HEK293 (cell line): ENCODE measurements around the gene EML6.

Experiments
- CTCF ChIA-PET: fragments of 350-600 bp; formaldehyde crosslinking; extraction: SDS; loops from one replicate; lab custom pipeline; 2021; ENCODE audit warnings: antibody characterized with exemption; lab: Yijun Ruan, JAX
- POLR2A ChIA-PET: fragments of 300-600 bp; formaldehyde crosslinking; extraction: SDS; loops from one replicate; lab custom pipeline; 2020; ENCODE audit warnings: antibody characterized with exemption, inconsistent platforms; lab: Yijun Ruan, JAX
- H3K27ac ChIP-seq: fragments of 200-500 bp; sonication (Bioruptor generic); 2 replicates; pipeline ENCODE4 v1.5.1; 2014; ENCODE audit warnings: low read depth, low read length, control low read depth, inconsistent platforms; ENCODE audit errors: extremely low read depth
- H3K36me3 ChIP-seq, 2 experiments: fragments of 200-500 bp in 1 of 2; sonication (Bioruptor generic) in 1 of 2; 1 replicate in 1 of 2; 2 replicates in 1 of 2; pipeline ENCODE4 v1.5.1; 2014 to 2017; ENCODE audit warnings: inconsistent platforms in 2 of 2, low read length in 2 of 2; ENCODE audit not compliant: control insufficient read depth in 2 of 2, insufficient read depth in 1 of 2
- H3K4me1 ChIP-seq: fragments of 200-500 bp; sonication (Bioruptor generic); 2 replicates; pipeline ENCODE4 v1.5.1; 2014; ENCODE audit warnings: mild to moderate bottlenecking, low read length, inconsistent platforms; ENCODE audit not compliant: control insufficient read depth, insufficient read depth
- H3K4me3 ChIP-seq: 2 replicates; pipeline ENCODE4 v1.5.1; 2011; ENCODE audit warnings: low read depth, mild to moderate bottlenecking, control low read depth, low read length, moderate library complexity
- H3K9me3 ChIP-seq: fragments of 200-500 bp; sonication (Bioruptor generic); 2 replicates; pipeline ENCODE4 v1.5.1; 2014; ENCODE audit warnings: low read depth, low read length, inconsistent platforms; ENCODE audit not compliant: control insufficient read depth, insufficient read depth
- KLF8 ChIP-seq: fragments of 450-650 bp; formaldehyde crosslinking; IDR thresholded peaks from 2 replicates; pipeline ENCODE4 v1.5.1; 2016; ENCODE audit warnings: missing biosample characterization, missing genetic modification characterization
- SP3 ChIP-seq: fragments of 450-650 bp; formaldehyde crosslinking; IDR thresholded peaks from 2 replicates; pipeline ENCODE4 v1.5.1; 2016; ENCODE audit warnings: missing biosample characterization, missing genetic modification characterization
- ZBTB7A ChIP-seq: fragments of 450-650 bp; formaldehyde crosslinking; IDR thresholded peaks from 2 replicates; pipeline ENCODE4 v1.5.1; 2016; ENCODE audit warnings: low read depth, missing biosample characterization, missing genetic modification characterization
- ZNF341 ChIP-seq: fragments of 450-650 bp; formaldehyde crosslinking; IDR thresholded peaks from 2 replicates; pipeline ENCODE4; 2016; ENCODE audit warnings: low read depth, missing biosample characterization, missing genetic modification characterization
- ZNF416 ChIP-seq: fragments of 450-650 bp; formaldehyde crosslinking; IDR thresholded peaks from 2 replicates; pipeline ENCODE4 v1.5.1; 2016; ENCODE audit warnings: missing biosample characterization, missing genetic modification characterization
- ZNF510 ChIP-seq: fragments of 450-650 bp; formaldehyde crosslinking; IDR thresholded peaks from 2 replicates; pipeline ENCODE4 v1.5.1; 2018; ENCODE audit warnings: mild to moderate bottlenecking, missing genetic modification characterization, missing biosample characterization; ENCODE audit not compliant: insufficient replicate concordance
- ZNF701 ChIP-seq: fragments of 450-650 bp; formaldehyde crosslinking; IDR thresholded peaks from 2 replicates; pipeline ENCODE4 v1.5.1; 2016; ENCODE audit warnings: missing biosample characterization, missing genetic modification characterization
- ZNF747 ChIP-seq: fragments of 450-650 bp; formaldehyde crosslinking; IDR thresholded peaks from 2 replicates; pipeline ENCODE4 v1.5.1; 2016; ENCODE audit warnings: missing biosample characterization, missing genetic modification characterization
- ZNF76 ChIP-seq: fragments of 450-650 bp; formaldehyde crosslinking; IDR thresholded peaks from 2 replicates; pipeline ENCODE4; 2016; ENCODE audit warnings: low read depth, missing biosample characterization, missing genetic modification characterization, borderline replicate concordance
- ZNF843 ChIP-seq: fragments of 450-650 bp; formaldehyde crosslinking; IDR thresholded peaks from 2 replicates; pipeline ENCODE4 v1.5.1; 2016; ENCODE audit warnings: missing biosample characterization, missing genetic modification characterization
- TF ChIP-seq, protein P1 (sequence below): sonication (generic); formaldehyde crosslinking; IDR thresholded peaks from 2 replicates; pipeline ENCODE4 v1.8.1; 2022; ENCODE audit warnings: mild to moderate bottlenecking, moderate library complexity, missing genetic modification reagents
- TF ChIP-seq, protein P2 (sequence below): fragments of 450-650 bp; IDR thresholded peaks from 2 replicates; pipeline ENCODE4 v1.5.1; 2018; ENCODE audit warnings: missing biosample characterization, missing genetic modification characterization
- TF ChIP-seq, protein P3 (sequence below): fragments of 450-650 bp; formaldehyde crosslinking; IDR thresholded peaks from 2 replicates; pipeline ENCODE4 v1.5.1; 2016; ENCODE audit warnings: missing biosample characterization, missing genetic modification characterization
- TF ChIP-seq, protein P4 (sequence below): fragments of 450-650 bp; formaldehyde crosslinking; IDR thresholded peaks from 2 replicates; pipeline ENCODE4 v1.5.1; 2016; ENCODE audit warnings: missing biosample characterization, missing genetic modification characterization
- TF ChIP-seq, protein P5 (sequence below): fragments of 450-650 bp; formaldehyde crosslinking; IDR thresholded peaks from 2 replicates; pipeline ENCODE4 v1.5.1; 2016; ENCODE audit warnings: missing biosample characterization, missing genetic modification characterization
- TF ChIP-seq, protein P6 (sequence below): fragments of 450-650 bp; formaldehyde crosslinking; IDR thresholded peaks from 2 replicates; pipeline ENCODE4 v1.5.1; 2016; ENCODE audit warnings: missing biosample characterization, missing genetic modification characterization, borderline replicate concordance
- TF ChIP-seq, protein P7 (sequence below): fragments of 450-650 bp; formaldehyde crosslinking; IDR thresholded peaks from 2 replicates; pipeline ENCODE4 v1.5.1; 2017; ENCODE audit warnings: missing biosample characterization, missing genetic modification characterization

EML6 gene

DNA sequence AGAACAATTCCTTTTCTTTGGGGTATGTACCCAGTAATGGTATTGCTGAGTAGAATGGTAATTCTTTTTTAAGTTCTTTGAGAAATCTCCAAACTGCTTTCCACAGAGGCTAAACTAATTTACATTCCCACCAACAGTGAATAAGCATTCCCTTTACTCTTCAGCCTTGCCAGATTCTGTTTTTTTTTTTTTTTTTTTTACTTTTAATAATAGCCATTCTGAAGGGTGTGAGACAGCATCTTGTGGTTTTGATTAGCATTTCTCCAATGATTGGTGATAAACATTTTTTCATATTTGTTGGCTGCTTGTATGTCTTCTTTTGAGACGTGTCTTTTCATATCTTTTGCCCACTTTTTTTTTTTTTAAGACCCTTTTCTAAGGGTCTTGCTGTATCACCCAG lies 189.4 kb downstream of the EML6 start:
- no peak for TF ChIP-seq ZNF701 (tag by site-specific recombination)
- no peak for TF ChIP-seq ZNF510 (tag by site-specific recombination)
- TF ChIP-seq, protein P1, sequence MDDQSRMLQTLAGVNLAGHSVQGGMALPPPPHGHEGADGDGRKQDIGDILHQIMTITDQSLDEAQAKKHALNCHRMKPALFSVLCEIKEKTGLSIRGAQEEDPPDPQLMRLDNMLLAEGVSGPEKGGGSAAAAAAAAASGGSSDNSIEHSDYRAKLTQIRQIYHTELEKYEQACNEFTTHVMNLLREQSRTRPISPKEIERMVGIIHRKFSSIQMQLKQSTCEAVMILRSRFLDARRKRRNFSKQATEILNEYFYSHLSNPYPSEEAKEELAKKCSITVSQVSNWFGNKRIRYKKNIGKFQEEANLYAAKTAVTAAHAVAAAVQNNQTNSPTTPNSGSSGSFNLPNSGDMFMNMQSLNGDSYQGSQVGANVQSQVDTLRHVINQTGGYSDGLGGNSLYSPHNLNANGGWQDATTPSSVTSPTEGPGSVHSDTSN (CRISPR knock-in tag), result no peak
- no peak for TF ChIP-seq KLF8 (tag by site-specific recombination)
- no peak for TF ChIP-seq ZNF341 (tag by site-specific recombination)
- TF ChIP-seq, protein P2, sequence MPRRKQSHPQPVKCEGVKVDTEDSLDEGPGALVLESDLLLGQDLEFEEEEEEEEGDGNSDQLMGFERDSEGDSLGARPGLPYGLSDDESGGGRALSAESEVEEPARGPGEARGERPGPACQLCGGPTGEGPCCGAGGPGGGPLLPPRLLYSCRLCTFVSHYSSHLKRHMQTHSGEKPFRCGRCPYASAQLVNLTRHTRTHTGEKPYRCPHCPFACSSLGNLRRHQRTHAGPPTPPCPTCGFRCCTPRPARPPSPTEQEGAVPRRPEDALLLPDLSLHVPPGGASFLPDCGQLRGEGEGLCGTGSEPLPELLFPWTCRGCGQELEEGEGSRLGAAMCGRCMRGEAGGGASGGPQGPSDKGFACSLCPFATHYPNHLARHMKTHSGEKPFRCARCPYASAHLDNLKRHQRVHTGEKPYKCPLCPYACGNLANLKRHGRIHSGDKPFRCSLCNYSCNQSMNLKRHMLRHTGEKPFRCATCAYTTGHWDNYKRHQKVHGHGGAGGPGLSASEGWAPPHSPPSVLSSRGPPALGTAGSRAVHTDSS (tag by site-specific recombination), result no peak
- TF ChIP-seq, protein P3, sequence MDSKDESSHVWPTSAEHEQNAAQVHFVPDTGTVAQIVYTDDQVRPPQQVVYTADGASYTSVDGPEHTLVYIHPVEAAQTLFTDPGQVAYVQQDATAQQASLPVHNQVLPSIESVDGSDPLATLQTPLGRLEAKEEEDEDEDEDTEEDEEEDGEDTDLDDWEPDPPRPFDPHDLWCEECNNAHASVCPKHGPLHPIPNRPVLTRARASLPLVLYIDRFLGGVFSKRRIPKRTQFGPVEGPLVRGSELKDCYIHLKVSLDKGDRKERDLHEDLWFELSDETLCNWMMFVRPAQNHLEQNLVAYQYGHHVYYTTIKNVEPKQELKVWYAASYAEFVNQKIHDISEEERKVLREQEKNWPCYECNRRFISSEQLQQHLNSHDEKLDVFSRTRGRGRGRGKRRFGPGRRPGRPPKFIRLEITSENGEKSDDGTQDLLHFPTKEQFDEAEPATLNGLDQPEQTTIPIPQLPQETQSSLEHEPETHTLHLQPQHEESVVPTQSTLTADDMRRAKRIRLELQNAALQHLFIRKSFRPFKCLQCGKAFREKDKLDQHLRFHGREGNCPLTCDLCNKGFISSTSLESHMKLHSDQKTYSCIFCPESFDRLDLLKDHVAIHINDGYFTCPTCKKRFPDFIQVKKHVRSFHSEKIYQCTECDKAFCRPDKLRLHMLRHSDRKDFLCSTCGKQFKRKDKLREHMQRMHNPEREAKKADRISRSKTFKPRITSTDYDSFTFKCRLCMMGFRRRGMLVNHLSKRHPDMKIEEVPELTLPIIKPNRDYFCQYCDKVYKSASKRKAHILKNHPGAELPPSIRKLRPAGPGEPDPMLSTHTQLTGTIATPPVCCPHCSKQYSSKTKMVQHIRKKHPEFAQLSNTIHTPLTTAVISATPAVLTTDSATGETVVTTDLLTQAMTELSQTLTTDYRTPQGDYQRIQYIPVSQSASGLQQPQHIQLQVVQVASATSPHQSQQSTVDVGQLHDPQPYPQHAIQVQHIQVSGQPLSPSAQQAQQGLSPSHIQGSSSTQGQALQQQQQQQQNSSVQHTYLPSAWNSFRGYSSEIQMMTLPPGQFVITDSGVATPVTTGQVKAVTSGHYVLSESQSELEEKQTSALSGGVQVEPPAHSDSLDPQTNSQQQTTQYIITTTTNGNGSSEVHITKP (tag by site-specific recombination), result no peak
- TF ChIP-seq, protein P4, sequence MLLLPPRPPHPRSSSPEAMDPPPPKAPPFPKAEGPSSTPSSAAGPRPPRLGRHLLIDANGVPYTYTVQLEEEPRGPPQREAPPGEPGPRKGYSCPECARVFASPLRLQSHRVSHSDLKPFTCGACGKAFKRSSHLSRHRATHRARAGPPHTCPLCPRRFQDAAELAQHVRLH (tag by site-specific recombination), result no peak
- ChIA-PET POLR2A (no interaction called here), CTCF (interaction anchor here (1.5 kb wide), 1 partner anchor 13 kb away, joined by 6 read pairs; no protein-coding TSS in a partner anchor)
- no peak overlapping the region for H3K4me3 ChIP-seq
- H3K4me1 ChIP-seq, result no peaks in the 10 kb centered on the region
- no peaks in the 10 kb centered on the region for H3K9me3 ChIP-seq
- no peak overlapping the region for H3K27ac ChIP-seq
- H3K36me3 ChIP-seq, result no peaks in the 10 kb centered on the region

DNA sequence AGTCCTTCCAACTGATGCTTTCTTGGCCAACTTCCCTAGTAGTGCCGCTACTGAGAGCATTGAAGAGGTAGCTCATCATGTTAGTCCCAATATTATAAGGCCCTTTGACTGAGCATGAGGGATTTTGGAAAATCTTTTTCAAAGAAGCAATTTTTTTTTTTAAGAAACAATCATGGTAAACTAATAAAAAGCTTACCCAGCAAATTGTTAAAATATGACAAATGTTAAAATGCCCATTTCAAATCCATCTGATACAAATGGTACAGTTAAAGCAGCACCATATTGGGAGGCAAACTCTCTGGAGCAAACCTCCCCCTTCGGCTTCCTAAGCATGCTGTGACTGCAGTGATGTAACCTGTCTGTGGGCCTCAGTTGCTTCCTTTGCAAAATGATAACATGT lies 191.2 kb downstream of the EML6 start:
- ChIA-PET CTCF (interaction anchor here (0.6 to 1.3 kb wide), 3 partner anchors 15 to 1358 kb away, joined by 3 to 4 read pairs (median 4); no protein-coding TSS in a partner anchor), POLR2A (no interaction called here)
- no peak overlapping the region for H3K27ac ChIP-seq
- H3K4me3 ChIP-seq, result no peak overlapping the region
- no peaks in the 10 kb centered on the region for H3K36me3 ChIP-seq
- no peaks in the 10 kb centered on the region for H3K4me1 ChIP-seq
- no peaks in the 10 kb centered on the region for H3K9me3 ChIP-seq
- TF ChIP-seq ZNF76 (tag by site-specific recombination) (no peak), ZNF843 (tag by site-specific recombination) (no peak), ZNF747 (tag by site-specific recombination) (no peak), SP3 (tag by site-specific recombination) (no peak), ZBTB7A (no peak), ZNF416 (tag by site-specific recombination) (no peak)
- TF ChIP-seq, protein P5, sequence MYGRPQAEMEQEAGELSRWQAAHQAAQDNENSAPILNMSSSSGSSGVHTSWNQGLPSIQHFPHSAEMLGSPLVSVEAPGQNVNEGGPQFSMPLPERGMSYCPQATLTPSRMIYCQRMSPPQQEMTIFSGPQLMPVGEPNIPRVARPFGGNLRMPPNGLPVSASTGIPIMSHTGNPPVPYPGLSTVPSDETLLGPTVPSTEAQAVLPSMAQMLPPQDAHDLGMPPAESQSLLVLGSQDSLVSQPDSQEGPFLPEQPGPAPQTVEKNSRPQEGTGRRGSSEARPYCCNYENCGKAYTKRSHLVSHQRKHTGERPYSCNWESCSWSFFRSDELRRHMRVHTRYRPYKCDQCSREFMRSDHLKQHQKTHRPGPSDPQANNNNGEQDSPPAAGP (tag by site-specific recombination), result no peak
- TF ChIP-seq, protein P6, sequence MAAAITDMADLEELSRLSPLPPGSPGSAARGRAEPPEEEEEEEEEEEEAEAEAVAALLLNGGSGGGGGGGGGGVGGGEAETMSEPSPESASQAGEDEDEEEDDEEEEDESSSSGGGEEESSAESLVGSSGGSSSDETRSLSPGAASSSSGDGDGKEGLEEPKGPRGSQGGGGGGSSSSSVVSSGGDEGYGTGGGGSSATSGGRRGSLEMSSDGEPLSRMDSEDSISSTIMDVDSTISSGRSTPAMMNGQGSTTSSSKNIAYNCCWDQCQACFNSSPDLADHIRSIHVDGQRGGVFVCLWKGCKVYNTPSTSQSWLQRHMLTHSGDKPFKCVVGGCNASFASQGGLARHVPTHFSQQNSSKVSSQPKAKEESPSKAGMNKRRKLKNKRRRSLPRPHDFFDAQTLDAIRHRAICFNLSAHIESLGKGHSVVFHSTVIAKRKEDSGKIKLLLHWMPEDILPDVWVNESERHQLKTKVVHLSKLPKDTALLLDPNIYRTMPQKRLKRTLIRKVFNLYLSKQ (tag by site-specific recombination), result no peak
- TF ChIP-seq, protein P7, sequence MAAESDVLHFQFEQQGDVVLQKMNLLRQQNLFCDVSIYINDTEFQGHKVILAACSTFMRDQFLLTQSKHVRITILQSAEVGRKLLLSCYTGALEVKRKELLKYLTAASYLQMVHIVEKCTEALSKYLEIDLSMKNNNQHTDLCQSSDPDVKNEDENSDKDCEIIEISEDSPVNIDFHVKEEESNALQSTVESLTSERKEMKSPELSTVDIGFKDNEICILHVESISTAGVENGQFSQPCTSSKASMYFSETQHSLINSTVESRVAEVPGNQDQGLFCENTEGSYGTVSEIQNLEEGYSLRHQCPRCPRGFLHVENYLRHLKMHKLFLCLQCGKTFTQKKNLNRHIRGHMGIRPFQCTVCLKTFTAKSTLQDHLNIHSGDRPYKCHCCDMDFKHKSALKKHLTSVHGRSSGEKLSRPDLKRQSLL (tag by site-specific recombination), result no peak
